Islet precursor cell (in vitro differentiated cells): ENCODE results near the gene GABRG3.

Experiments used
- DNase-seq: peaks from one replicate; pipeline ENCODE4 v3.0.0-alpha.2; 2018

The GABRG3 gene

GRCh38 chr15:26970712-26971210 is at the start of gene GABRG3:
Gene GABRG3, plus strand, starts transcription at chr15:26971181.
- peak; percentile 79 for DNase-seq

- DNase-seq, result no peak
Measured at GRCh38 chr15:26921433-26921832, 49.5 kb upstream of the GABRG3 start.

- DNase-seq, result no peak
Measured at GRCh38 chr15:26926081-26926480, 44.9 kb upstream of the GABRG3 start.

GRCh38 chr15:26928051-26928450 is 42.9 kb upstream of the GABRG3 start:
- no peak for DNase-seq

- no peak for DNase-seq
Measured at GRCh38 chr15:26929588-26929987, 41.4 kb upstream of the GABRG3 start.

GRCh38 chr15:26934848-26935247 is 36.1 kb upstream of the GABRG3 start:
- no peak for DNase-seq

GRCh38 chr15:26935322-26935721 is 35.7 kb upstream of the GABRG3 start:
- DNase-seq, result no peak

- no peak for DNase-seq
Measured at GRCh38 chr15:26936502-26936901, 34.5 kb upstream of the GABRG3 start.

- DNase-seq, result no peak
Measured at GRCh38 chr15:26937134-26937533, 33.8 kb upstream of the GABRG3 start.

GRCh38 chr15:26939398-26939797 is 31.6 kb upstream of the GABRG3 start:
- DNase-seq, result no peak

- DNase-seq, result no peak
Measured at GRCh38 chr15:26941489-26941888, 29.5 kb upstream of the GABRG3 start.

- no peak for DNase-seq
Measured at GRCh38 chr15:26943866-26944265, 27.1 kb upstream of the GABRG3 start.

- DNase-seq, result no peak
Measured at GRCh38 chr15:26945046-26945445, 25.9 kb upstream of the GABRG3 start.

GRCh38 chr15:26950001-26950400 is 21.0 kb upstream of the GABRG3 start:
- no peak for DNase-seq

GRCh38 chr15:26954403-26954802 is 16.6 kb upstream of the GABRG3 start:
- DNase-seq, result no peak

GRCh38 chr15:26967719-26968269 is 3.2 kb upstream of the GABRG3 start:
- peak; percentile 79 for DNase-seq

- DNase-seq, result no peak
Measured at GRCh38 chr15:26968806-26969205, 2.2 kb upstream of the GABRG3 start.

GRCh38 chr15:26971271-26972018 is 464 bp downstream of the GABRG3 start:
- DNase-seq, result peak; percentile 72

GRCh38 chr15:26972636-26973035 is 1.7 kb downstream of the GABRG3 start:
- DNase-seq, result peak; percentile 63

- no peak for DNase-seq
Measured at GRCh38 chr15:26974120-26974780, 3.3 kb downstream of the GABRG3 start.

GRCh38 chr15:26981492-26981891 is 10.5 kb downstream of the GABRG3 start:
- DNase-seq, result no peak

GRCh38 chr15:26983822-26984221 is 12.8 kb downstream of the GABRG3 start:
- DNase-seq, result no peak

GRCh38 chr15:26985050-26985449 is 14.1 kb downstream of the GABRG3 start:
- no peak for DNase-seq

GRCh38 chr15:26996250-26996649 is 25.3 kb downstream of the GABRG3 start:
- DNase-seq, result no peak
